Activated naive CD4-positive, alpha-beta T cell treated with anti-CD3 and anti-CD28 coated beads, Interleukin-2, amount 50 U/mL, for 16 hours (primary cell): ENCODE data around the gene GATD1.
"Not testable (repeated sequence)": the region's sequence is repeated elsewhere in the genome, so short reads cannot be mapped to it uniquely, and the experiment has no call there.

Experiments used
- DNase-seq: peaks from one replicate; pipeline ENCODE4 v3.0.0-alpha.2; 2020

GATD1 gene

DNA sequence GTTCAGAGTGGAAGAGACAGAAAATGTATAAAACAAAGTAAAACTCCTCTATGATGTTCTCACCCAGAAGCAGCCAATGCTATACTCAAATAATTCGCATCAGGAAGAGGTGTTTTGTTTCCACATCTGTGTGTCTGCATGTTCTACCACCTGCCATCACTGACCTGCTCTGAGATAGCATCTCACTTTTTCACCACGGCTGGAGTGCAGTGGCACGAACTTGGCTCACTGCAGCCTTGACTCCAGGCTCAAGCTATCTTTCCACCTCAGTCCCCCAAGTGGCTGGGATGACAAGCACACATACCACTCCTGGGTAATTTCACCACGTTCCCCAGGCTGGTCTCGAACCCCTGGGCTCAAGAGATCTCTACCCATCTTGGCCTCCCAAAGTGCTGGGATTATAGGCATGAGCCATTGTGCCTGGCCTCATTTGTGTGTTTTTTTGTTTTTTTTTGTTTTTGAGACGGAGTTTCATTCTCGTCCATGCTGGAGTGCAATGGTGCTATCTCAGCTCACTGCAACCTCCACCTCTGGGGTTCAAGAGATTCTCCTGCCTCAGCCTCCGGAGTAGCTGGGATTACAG lies 15.7 kb downstream of the GATD1 start:
- DNase-seq: no peak

DNA sequence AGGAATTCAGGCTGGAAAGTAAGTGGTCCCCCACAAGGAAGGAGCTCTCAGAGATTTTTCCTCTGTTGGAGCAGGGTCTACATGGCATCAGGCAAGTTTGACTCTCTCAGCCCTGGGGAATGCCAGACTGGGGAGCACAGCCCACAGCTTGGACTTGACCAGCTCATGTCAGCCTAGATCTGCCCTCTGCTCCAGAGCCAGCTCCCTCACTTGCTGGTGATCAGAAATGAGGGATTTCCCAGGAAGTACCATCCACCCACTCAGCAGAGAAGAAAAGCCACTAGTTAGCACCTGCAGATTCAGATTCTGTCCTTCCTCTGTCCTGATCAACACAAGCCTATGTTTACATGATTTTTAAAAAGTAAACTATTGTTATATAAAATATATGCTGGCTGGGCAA lies 17.1 kb downstream of the GATD1 start:
- DNase-seq: no peak

DNA sequence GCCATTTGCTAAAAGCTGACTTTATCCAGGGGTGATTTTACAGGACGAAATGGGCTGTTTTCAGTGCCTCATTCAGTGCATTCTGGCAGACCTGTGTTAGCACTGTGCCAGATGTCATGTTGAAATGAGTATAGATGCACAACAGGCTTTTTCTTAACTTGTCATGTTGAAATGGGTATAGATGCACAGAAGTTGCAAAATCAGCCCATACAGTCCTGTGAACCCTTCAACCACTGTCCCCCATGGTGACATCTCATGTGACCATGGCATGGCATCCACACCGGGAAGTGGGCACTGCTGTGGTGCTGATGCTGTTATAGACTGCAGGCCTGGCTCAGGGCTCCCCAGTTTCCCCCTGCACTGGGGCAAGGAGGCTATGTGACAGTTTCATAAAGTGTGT lies 27.6 kb downstream of the GATD1 start:
- DNase-seq: no peak

DNA sequence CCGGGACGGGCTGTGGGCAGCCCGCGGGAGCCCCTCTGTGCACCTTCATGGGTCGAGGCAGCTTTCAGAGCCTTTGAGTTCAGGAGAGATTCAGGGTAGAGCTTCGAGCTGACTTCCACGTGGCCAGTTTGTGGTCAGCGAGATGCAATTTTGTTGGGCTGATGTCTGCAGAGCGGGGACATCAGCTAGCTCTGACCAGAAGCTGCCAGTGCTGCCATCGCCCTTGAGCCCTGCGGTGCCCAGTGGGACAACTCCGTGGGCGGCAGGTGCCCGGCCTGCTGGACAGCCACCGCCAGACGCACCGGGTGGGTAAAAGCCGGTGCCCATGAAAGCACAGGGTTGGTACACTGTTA lies 29.3 kb downstream of the GATD1 start:
- DNase-seq: no peak

DNA sequence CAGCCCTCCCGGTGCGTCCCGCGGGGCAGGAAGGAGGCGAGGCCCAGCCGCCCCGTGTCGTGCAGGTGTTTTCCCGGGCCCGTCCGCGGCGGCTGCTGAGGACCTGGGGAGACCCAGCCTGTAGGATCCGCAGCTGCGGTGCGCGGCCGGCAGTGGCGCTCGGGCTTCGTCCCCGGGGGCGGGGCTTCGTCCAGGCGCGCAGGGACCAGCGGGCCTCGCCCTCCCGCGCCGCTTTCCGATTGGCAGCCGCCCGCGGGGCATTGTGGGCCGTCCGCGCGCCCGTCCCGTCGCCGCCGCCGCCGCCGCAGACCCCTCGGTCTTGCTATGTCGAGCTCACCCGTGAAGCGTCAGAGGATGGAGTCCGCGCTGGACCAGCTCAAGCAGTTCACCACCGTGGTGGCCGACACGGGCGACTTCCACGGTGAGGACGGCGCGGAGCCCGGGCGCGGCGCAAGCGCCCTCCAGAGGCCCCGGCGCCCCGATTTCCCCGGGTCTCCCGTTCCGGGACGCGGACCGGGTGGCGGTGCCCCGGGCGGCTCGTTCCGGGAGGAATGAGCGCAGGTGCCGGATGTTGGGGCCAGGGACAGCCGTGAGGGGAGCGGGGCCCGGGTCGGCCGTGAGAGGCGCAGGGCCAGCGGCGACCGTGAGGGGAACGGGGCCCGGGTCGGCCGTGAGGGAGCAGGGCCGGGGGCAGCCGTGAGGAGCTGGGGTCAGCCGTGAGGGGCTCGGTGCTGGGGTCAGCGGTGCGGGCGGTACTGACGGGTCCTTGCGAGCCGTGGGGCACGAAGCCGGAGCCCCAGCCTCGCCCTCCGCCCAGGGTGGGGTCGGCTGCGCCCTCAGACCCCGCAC lies 29.9 kb downstream of the GATD1 start, which contains the start of gene TALDO1:
Gene TALDO1, plus strand, starts transcription at position 307 of the 849 bp plus-strand sequence. Its CDS starts 18 bp downstream, at position 325.
- peak; percentile 84 for DNase-seq

DNA sequence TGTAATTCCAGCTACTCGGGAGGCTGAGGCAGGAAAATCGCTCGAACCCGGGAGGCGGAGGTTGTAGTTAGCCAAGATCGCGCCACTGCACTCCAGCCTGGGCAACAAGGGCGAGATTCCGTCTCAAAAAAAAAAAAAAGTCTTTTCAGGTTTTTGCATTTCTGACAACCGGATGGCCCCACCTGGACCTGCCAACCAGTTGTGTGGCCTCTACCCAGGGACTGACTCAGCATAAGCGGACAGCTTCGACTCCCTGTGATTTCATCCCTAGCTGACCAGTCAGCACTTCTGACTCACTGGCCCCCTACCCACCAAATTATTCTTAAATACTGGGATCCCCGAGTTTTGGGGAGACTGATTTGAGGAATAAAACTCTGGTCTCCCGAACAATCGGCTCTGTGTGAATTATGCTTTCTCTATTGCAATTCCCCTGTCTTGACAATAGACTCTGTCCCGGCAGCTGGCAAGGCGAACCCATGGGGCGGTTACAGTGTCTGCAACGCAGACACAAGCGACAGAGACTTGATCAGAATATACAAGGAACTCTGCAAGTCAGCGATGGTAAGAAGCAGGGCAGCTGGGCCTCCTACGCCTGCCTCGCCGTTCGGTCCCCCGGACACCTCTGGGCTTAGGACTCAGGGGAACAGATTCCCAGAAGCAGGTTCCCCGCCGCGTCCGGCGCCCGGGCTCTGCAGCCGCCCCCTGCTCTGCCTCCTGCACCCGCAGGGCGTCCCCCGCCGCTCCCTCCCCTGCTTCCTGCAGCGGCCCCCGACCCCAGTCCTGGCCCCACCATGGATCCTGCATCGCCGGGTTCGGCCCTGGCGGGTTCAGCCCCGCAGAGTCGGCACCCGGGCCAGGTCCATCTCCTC lies 30.8 kb downstream of the GATD1 start:
- DNase-seq: peak; percentile 57

DNA sequence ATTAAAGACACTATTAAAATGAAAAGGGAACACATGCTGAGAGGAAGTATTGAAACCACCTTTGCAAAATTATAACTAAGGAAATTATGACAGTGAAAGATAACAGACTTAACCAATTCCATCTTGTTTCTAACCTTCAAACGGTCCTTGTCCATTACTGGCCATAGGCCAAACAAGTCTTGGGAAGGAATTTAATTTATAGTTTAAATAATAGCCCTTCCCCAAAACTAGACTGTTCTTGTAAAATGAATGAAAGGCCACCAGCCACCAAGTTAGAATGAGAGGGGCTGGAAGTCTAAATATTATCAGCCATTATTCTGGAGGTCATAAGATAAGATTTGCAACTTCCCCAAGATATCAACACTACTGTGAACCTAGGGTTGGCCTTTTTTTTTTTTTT lies 31.9 kb downstream of the GATD1 start:
- no peak for DNase-seq

DNA sequence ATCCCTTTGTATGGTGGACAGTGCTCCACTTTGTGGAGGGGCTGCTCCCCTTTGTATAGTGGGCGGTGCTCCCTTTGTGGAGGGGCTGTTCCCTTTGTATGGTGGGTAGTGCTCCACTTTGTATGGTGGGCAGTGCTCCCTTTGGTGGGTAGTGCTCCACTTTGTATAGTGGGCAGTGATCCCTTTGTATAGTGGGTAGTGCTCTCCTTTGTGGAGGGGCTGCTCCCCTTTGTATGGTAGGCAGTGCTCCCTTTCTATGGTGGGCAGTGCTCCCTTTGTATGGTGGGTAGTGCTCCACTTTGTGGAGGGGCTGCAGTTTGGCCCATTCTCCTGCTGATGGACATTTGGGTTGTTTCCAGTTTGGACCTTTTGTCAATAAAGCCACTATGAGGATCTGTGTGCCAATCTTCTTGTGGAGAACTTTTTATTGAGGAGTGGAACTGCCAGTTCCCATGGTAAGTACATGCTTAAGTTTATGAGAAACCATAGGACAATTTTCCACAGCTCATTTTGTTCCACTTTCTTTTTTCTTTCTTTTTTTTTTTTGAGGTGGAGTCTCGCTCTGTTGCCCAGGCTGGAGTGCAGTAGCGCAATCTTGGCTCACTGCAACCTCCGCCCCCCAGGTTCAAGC lies 34.6 kb downstream of the GATD1 start:
- DNase-seq: no peak

DNA sequence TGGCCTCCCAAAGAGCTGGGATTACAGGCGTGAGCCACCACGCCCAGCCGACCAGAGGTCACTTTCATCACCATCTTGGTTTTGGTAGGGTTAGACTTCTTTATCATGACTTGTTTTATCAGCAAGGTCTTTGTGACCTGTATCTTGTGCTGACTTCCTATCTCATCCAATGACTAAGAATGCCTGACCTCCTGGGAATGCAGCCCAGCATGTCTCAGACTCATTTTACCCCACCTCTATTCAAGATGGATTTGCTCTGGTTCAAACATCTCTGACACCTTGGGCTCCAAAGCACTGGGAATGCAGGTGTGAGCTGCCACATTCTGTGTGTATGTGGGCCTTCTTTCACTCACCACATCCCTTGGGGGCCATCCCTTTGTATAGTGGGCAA lies 35.1 kb downstream of the GATD1 start:
- no peak for DNase-seq

DNA sequence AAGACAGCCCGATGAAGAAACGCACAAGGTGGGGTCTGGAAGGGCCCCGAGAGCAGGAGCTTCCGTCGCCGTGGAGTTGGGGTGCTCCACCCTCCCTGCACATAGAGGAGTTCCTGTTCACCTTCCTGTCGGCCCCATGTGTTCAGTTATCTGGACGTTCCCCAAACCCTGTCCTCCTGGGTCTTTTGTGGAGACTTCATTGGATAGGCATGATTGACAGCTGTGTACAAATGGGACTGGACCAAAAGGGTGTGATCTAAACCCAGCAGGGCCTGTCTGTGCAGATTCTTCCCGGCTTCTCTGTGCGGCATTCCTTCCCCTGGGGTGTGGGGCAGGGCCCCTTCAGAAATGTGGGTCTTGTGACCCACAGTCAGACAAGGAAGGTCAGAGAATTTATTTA lies 39.4 kb downstream of the GATD1 start:
- not testable (repeated sequence) for DNase-seq

DNA sequence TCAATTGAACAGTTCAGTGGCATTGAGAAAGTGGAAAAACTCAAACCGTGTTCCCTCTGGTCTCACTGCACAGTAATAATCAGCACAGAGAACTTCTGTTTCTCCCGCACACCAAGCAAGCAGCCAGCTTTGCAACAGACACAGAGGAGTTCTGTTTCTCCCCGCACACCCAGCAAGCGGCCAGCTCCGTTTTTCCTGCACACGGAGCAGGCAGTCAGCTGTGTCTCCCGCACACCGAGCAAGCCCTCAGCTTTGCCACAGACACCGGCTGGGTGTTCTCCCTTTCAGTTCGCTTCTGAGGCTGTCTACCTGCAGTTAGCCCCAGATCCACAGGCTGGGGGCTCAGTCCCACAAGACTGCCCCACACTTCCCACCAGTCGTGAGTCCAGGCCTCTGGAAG lies 39.9 kb downstream of the GATD1 start:
- no peak for DNase-seq

DNA sequence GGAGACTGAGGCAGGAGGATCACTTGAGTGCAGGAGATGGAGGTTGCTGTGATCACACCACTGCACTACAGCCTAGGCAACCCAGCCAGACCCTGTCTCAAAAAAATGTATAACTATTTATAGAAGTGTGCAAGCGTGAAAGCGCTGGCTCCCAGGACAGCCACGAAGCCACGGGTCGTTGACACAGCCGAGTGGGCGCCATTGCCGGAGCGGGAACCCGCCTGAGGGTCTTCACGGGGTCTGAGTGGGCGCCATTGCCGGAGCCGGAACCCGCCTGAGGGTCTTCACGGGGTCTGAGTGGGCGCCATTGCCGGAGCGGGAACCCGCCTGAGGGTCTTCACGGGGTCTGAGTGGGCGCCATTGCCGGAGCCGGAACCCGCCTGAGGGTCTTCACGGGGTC lies 42.7 kb downstream of the GATD1 start:
- DNase-seq: not testable (repeated sequence)

DNA sequence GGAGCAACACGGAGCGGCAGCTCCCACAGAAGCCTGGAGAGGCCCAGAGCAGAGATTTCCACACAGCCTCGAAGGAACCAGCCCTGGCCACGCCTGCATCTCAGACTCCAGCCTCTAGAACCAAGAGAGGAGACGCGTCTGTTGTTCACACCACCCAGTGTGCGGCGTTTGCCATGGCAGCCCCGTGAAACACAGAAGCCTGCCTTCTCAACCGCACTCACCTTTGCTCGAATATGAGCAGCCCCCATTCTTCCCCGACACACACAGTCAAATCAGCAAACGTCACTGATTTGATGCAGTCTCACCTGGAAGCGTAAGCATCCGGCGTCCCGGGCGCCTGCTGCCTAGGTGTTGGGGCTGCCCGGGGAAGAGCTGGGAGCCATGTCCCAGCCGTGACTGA lies 44.2 kb downstream of the GATD1 start:
- no peak for DNase-seq

DNA sequence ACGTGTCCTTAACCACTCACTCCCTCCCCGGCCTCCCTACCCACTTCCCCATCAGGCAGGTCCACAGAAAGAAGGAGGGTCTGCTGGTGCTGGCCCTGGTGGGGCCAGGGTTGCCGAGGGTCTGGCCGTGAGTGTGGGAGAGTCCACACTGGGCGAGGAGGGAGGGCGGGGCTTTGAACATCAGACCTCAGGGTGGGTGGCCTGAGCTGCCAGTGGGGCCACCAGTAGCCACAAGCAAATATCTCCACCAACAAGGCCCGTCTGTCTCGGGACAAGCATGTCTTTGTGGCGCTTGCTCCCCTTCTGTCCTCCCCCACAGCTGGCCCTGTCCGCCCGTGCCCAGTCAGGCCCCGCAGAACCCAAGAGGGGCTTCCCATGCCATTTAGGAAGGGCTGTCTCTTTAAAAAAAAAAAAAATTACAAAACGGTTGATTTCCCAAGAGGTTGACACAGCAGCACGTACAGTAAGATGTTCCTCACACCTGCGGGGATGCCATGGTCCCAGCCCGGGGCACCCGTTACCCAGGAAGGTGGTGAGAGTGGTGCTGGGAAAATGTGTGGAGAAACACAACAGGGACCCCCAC lies 47.7 kb downstream of the GATD1 start:
- no peak for DNase-seq

DNA sequence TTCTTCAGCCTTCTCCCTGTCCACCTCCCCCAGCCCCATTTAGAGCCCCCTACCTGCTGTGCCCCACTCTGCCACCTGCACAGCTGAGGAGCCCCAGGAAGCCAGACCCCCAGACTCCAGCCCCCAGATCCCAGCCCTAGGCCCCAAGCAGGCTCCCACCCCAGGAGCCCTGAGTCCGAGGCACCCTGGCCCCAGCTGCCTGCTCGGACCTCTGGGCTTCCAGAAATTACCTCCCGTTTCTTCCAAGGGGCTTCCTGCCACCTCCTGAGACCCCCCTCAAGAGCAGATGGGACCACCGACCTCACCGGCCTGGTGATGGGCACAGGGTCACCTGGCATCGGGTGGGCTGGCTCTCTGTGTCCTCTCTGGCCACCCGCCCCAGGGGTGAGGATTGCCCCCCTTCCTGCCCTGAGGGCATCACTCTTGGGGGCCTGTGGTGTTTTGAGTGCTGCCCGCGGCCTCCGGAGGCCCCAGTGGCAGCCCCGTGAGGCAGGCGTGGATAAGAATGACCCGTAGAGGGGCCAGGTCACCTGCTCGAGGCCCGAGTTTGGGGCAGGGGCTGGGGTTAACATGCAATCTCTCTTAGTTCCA lies 48.3 kb downstream of the GATD1 start:
- DNase-seq: no peak

DNA sequence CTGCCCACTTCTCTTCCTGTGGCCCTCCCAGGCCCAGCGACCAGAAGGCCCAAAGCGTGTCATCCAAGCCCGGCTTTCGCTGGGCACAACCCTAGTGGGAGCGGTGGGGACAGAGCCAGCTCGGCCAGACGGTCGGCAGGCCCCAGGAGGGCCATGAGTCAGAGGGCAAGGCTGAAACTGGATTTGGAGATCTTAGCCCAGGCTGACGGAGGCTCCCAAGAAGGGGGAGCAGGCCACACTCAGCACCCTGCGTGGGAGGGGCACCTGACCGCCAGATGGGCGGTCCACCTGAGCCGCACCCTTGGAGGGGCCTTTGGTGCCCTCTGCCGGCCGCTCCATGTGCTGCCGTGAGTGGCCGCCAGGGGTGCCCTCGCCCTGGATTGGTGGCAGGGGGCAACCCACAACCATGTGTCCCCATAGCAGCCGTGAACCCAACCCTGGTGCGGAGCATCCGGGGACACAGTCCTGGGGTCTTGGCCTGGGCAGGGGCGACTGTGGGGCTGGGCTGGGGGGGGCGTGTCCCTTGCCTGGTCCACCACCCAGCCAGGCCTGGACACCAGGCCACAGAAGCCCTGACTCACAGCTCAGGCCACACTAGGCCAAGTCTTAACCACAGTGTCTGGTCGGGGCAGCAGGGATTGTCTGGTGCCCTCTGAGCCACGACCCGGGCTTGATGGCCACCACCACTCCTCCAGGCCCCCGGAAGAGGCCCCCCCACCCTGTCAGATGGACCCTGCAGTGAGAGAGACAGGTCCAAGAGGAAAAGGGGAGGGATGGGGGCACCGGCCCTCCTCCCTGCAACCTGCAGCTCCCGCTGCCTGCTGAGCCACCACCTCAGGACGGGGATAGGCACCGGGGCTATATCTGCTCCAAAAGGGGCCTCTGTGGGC lies 49.2 kb downstream of the GATD1 start:
- DNase-seq: peak; percentile 80

DNA sequence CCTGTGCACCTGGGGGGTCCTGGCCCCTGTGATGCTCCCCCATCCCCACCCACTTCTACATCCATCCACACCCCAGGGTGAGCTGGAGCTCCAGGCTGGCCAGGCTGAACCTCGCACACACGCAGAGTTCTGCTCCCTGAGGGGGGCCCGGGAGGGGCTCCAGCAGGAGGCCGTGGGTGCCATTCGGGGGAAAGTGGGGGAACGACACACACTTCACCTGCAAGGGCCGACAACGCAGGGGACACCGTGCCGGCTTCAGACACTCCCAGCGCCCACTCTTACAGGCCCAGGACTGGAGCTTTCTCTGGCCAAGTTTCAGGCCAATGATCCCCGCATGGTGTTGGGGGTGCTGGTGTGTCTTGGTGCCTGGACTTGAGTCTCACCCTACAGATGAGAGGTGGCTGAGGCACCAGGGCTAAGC lies 50.0 kb downstream of the GATD1 start:
- DNase-seq: no peak

DNA sequence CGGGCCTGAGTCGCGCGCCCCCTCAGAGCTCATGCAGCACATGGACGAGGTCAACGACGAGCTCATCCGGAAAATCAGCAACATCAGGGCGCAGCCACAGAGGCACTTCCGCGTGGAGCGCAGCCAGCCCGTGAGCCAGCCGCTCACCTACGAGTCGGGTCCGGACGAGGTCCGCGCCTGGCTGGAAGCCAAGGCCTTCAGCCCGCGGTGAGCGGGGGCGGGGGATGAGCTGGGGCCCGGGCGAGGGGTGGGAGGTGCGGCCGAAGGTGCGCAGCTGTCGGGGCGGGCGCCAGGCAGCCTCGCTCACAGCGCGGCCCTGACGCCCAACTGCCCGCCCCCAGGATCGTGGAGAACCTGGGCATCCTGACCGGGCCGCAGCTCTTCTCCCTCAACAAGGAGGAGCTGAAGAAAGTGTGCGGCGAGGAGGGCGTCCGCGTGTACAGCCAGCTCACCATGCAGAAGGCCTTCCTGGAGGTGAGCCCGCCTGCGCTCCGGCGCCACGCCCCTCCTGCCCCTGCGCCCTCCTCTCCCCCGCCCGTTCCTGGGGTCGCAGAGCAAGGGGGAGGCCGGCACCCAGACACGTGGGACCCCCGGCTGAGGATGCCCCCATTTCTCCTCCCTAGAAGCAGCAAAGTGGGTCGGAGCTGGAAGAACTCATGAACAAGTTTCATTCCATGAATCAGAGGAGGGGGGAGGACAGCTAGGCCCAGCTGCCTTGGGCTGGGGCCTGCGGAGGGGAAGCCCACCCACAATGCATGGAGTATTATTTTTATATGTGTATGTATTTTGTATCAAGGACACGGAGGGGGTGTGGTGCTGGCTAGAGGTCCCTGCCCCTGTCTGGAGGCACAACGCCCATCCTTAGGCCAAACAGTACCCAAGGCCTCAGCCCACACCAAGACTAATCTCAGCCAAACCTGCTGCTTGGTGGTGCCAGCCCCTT lies 50.7 kb downstream of the GATD1 start:
- peak; percentile 50 for DNase-seq

DNA sequence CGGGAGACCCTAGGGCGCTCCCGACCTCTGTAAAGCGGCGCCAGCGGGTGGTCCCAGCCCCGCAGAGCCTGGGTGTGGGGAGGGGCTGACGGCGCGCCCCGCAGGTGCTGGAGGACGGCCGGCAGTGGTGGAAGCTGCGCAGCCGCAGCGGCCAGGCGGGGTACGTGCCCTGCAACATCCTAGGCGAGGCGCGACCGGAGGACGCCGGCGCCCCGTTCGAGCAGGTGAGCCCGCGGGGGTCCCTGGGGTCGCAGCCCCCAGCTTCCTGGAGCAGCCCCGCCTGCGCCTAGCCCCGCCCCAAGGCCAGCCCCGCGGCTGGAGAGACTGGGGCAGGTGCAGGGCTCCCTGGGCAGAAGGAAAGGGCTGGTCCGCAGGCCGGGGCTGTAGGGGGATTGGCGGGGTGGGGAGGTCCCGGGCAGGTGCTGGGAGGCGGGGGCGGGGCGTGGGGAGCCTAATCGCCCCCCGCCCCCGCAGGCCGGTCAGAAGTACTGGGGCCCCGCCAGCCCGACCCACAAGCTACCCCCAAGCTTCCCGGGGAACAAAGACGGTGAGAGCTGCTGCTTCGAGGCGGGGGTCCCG lies 51.6 kb downstream of the GATD1 start:
- DNase-seq: no peak
